ENCODE measurements around the gene RBCK1. TPM values are rescaled to one million over a fixed set of nuclear protein-coding genes. Genes with fewer than 3 reads are reported as not detected.

Gene RBCK1
- polyA plus RNA-seq, 1 donor from 2014 or later: 38.4 TPM

GRCh38 chr20:421685-422250, 13.7 kb downstream of the RBCK1 start:
- no peaks in the 10 kb centered on the region for H4K20me1 ChIP-seq (ENCODE audit: insufficient read depth)
- H3K9ac ChIP-seq (ENCODE audit: low read length): no peak overlapping the region
- H3K36me3 ChIP-seq (ENCODE audit: insufficient read depth, low read length): no peaks in the 10 kb centered on the region

GRCh38 chr20:426566-426965, 18.5 kb downstream of the RBCK1 start:
- H3K9me2 ChIP-seq (ENCODE audit: insufficient read depth, low read length): no peaks in the 10 kb centered on the region
- H3K79me2 ChIP-seq (replicated peaks; ENCODE audit: insufficient read depth, low read length): no peaks in the 10 kb centered on the region
- no peak overlapping the region for H2AFZ ChIP-seq (ENCODE audit: low read depth, low read length)
- no peak overlapping the region for H3K27ac ChIP-seq (ENCODE audit: low read length)
- H3F3A ChIP-seq (ENCODE audit: insufficient read depth, low read length, poor library complexity, severe bottlenecking): no peaks in the 10 kb centered on the region
- no peaks in the 10 kb centered on the region for H3K36me3 ChIP-seq (ENCODE audit: insufficient read depth, low read length)
- H3K4me2 ChIP-seq (ENCODE audit: low read length): no peak overlapping the region
- H3K9ac ChIP-seq (ENCODE audit: low read length): no peak overlapping the region
- H3K27me3 ChIP-seq (ENCODE audit: insufficient read depth, low read depth, low read length): no peaks in the 10 kb centered on the region
- no peak overlapping the region for H3K4me3 ChIP-seq (ENCODE audit: low read length)
- H3K9me3 ChIP-seq (ENCODE audit: low read length): no peaks in the 10 kb centered on the region
- H4K20me1 ChIP-seq (ENCODE audit: insufficient read depth): no peaks in the 10 kb centered on the region
- TF ChIP-seq MXI1 (conservative IDR thresholded peaks at IDR 0.05; ENCODE audit: poor library complexity, severe bottlenecking) (no peak), EZH2 (IDR thresholded peaks at IDR 0.05; ENCODE audit: borderline replicate concordance, insufficient read depth, low read length, poor library complexity, severe bottlenecking) (no peak), POLR2AphosphoS5 (IDR thresholded peaks at IDR 0.05) (no peak), EP300 (conservative IDR thresholded peaks at IDR 0.05; ENCODE audit: poor library complexity, severe bottlenecking) (no peak), REST (IDR thresholded peaks at IDR 0.05; ENCODE audit: borderline replicate concordance) (no peak), RAD21 (conservative IDR thresholded peaks at IDR 0.05) (no peak), TAF1 (IDR thresholded peaks at IDR 0.05; ENCODE audit: low read depth) (no peak)

More at GRCh38 chr20:421685-422250, 13.7 kb downstream of the RBCK1 start:
- Histone ChIP-seq H3K4me2 (ENCODE audit: low read length) (no peak overlapping the region), H2AFZ (ENCODE audit: low read depth, low read length) (no peak overlapping the region), H3F3A (ENCODE audit: insufficient read depth, low read length, poor library complexity, severe bottlenecking) (no peaks in the 10 kb centered on the region), H3K27me3 (ENCODE audit: insufficient read depth, low read depth, low read length) (no peaks in the 10 kb centered on the region), H3K9me3 (ENCODE audit: low read length) (no peaks in the 10 kb centered on the region), H3K4me3 (ENCODE audit: low read length) (no peak overlapping the region), H3K27ac (ENCODE audit: low read length) (no peak overlapping the region), H3K9me2 (ENCODE audit: insufficient read depth, low read length) (no peaks in the 10 kb centered on the region), H3K79me2 (replicated peaks; ENCODE audit: insufficient read depth, low read length) (no peaks in the 10 kb centered on the region)
- TF ChIP-seq TAF1 (IDR thresholded peaks at IDR 0.05; ENCODE audit: low read depth) (no peak), EZH2 (IDR thresholded peaks at IDR 0.05; ENCODE audit: borderline replicate concordance, insufficient read depth, low read length, poor library complexity, severe bottlenecking) (no peak), MXI1 (conservative IDR thresholded peaks at IDR 0.05; ENCODE audit: poor library complexity, severe bottlenecking) (no peak), EP300 (conservative IDR thresholded peaks at IDR 0.05; ENCODE audit: poor library complexity, severe bottlenecking) (no peak), POLR2AphosphoS5 (IDR thresholded peaks at IDR 0.05) (no peak), CTCF (IDR thresholded peaks at IDR 0.05; ENCODE audit: poor library complexity, severe bottlenecking) (no peak), REST (IDR thresholded peaks at IDR 0.05; ENCODE audit: borderline replicate concordance) (no peak), SMC3 (conservative IDR thresholded peaks at IDR 0.05; ENCODE audit: poor library complexity) (no peak), RAD21 (conservative IDR thresholded peaks at IDR 0.05) (no peak)

All from neural cell (in vitro differentiated cells).